ENCODE data around the gene GRID2. TPM values are rescaled to one million over a fixed set of nuclear protein-coding genes. Genes with fewer than 3 reads are reported as not detected.

GRID2 gene
- total and polyA plus RNA-seq, 2 donors from 2014 or later: 0.19 TPM; not detected in 1

GRCh38 chr4:92600638-92601037, 296.9 kb downstream of the GRID2 start:
- H3K27me3 ChIP-seq (ENCODE audit: control insufficient read depth, insufficient read depth, low read length): no peaks in the 10 kb centered on the region
- H3K27ac ChIP-seq (ENCODE audit: low read depth in 2 of 2, low read length in 2 of 2): no peak overlapping the region
- DNase-seq: peak in 2 of 5 donors; percentile 1 to 26
- no peak overlapping the region for H3K9ac ChIP-seq (ENCODE audit: low read length in 3 of 3)
- no peak for FAIRE-seq
- H3K9me3 ChIP-seq (ENCODE audit: control insufficient read depth in 2 of 3, insufficient read depth in 1 of 3, low read length in 3 of 3): no peaks in the 10 kb centered on the region
- intact Hi-C loops (cut with DNase I): no loop called here
- H3K4me1 ChIP-seq (ENCODE audit: control insufficient read depth in 2 of 3, insufficient read depth in 2 of 3, low read depth in 1 of 3, low read length in 3 of 3): no peaks in the 10 kb centered on the region
- H3K4me3 ChIP-seq (ENCODE audit: low read length in 3 of 3): no peak overlapping the region
- no peaks in the 10 kb centered on the region for H3K36me3 ChIP-seq (ENCODE audit: control insufficient read depth in 2 of 3, insufficient read depth in 3 of 3, low read length in 3 of 3)
- TF ChIP-seq CTCF (IDR thresholded peaks at IDR 0.05; ENCODE audit: borderline replicate concordance, extremely low read depth, insufficient read depth): no peak

GRCh38 chr4:92606227-92606626, 302.5 kb downstream of the GRID2 start:
- Histone ChIP-seq H3K27ac (ENCODE audit: low read depth in 2 of 2, low read length in 2 of 2) (no peak overlapping the region), H3K27me3 (ENCODE audit: control insufficient read depth, insufficient read depth, low read length) (no peaks in the 10 kb centered on the region), H3K4me1 (ENCODE audit: control insufficient read depth in 2 of 3, insufficient read depth in 2 of 3, low read depth in 1 of 3, low read length in 3 of 3) (no peaks in the 10 kb centered on the region), H3K9me3 (ENCODE audit: control insufficient read depth in 2 of 3, insufficient read depth in 1 of 3, low read length in 3 of 3) (no peaks in the 10 kb centered on the region), H3K4me3 (ENCODE audit: low read length in 3 of 3) (no peak overlapping the region), H3K9ac (ENCODE audit: low read length in 3 of 3) (no peak overlapping the region), H3K36me3 (ENCODE audit: control insufficient read depth in 2 of 3, insufficient read depth in 3 of 3, low read length in 3 of 3) (no peaks in the 10 kb centered on the region)
- DNase-seq (no peak), FAIRE-seq (no peak)
- intact Hi-C loops (cut with DNase I): no loop called here
- no peak for TF ChIP-seq CTCF (IDR thresholded peaks at IDR 0.05; ENCODE audit: borderline replicate concordance, extremely low read depth, insufficient read depth)

GRCh38 chr4:92615049-92615448, 311.3 kb downstream of the GRID2 start:
- TF ChIP-seq CTCF (IDR thresholded peaks at IDR 0.05; ENCODE audit: borderline replicate concordance, extremely low read depth, insufficient read depth): no peak
- Histone ChIP-seq H3K27ac (ENCODE audit: low read depth in 2 of 2, low read length in 2 of 2) (no peak overlapping the region), H3K36me3 (ENCODE audit: control insufficient read depth in 2 of 3, insufficient read depth in 3 of 3, low read length in 3 of 3) (no peaks in the 10 kb centered on the region), H3K4me3 (ENCODE audit: low read length in 3 of 3) (no peak overlapping the region), H3K9me3 (ENCODE audit: control insufficient read depth in 2 of 3, insufficient read depth in 1 of 3, low read length in 3 of 3) (no peaks in the 10 kb centered on the region), H3K27me3 (ENCODE audit: control insufficient read depth, insufficient read depth, low read length) (no peaks in the 10 kb centered on the region), H3K4me1 (ENCODE audit: control insufficient read depth in 2 of 3, insufficient read depth in 2 of 3, low read depth in 1 of 3, low read length in 3 of 3) (no peaks in the 10 kb centered on the region), H3K9ac (ENCODE audit: low read length in 3 of 3) (no peak overlapping the region)
- FAIRE-seq: no peak
- intact Hi-C loops (cut with DNase I): no loop called here
- no peak for DNase-seq

GRCh38 chr4:92618968-92619367, 315.2 kb downstream of the GRID2 start:
- Histone ChIP-seq H3K4me3 (ENCODE audit: low read length in 3 of 3) (no peak overlapping the region), H3K36me3 (ENCODE audit: control insufficient read depth in 2 of 3, insufficient read depth in 3 of 3, low read length in 3 of 3) (no peaks in the 10 kb centered on the region), H3K27me3 (ENCODE audit: control insufficient read depth, insufficient read depth, low read length) (no peaks in the 10 kb centered on the region), H3K4me1 (ENCODE audit: control insufficient read depth in 2 of 3, insufficient read depth in 2 of 3, low read depth in 1 of 3, low read length in 3 of 3) (no peaks in the 10 kb centered on the region), H3K9me3 (ENCODE audit: control insufficient read depth in 2 of 3, insufficient read depth in 1 of 3, low read length in 3 of 3) (no peaks in the 10 kb centered on the region), H3K27ac (ENCODE audit: low read depth in 2 of 2, low read length in 2 of 2) (no peak overlapping the region), H3K9ac (ENCODE audit: low read length in 3 of 3) (no peak overlapping the region)
- DNase-seq (no peak), FAIRE-seq (no peak)
- TF ChIP-seq CTCF (IDR thresholded peaks at IDR 0.05; ENCODE audit: borderline replicate concordance, extremely low read depth, insufficient read depth): no peak
- intact Hi-C loops (cut with DNase I): no loop called here

Data from kidney (tissue), 14 donors.